HepG2 (cell line): Measurements from ENCODE around the gene RPL37A. TPM values are rescaled to one million over a fixed set of nuclear protein-coding genes. Genes with fewer than 3 reads are reported as not detected.

Experiments
- ATAC-seq: fragments of 200-7000 bp; cut with Tn5 transposase; 3 replicates; pipeline ENCODE4 v1.9.1; 2020; ENCODE audit warnings: mild to moderate bottlenecking, moderate library complexity
- BruUV-seq: library from RNA; stranded (reverse); fragments of 400-500 nt; replicated peaks from 2 replicates; lab custom pipeline; 2021; lab: Mats Ljungman, UMichigan
- CTCF ChIA-PET: fragments of 300-600 bp; formaldehyde crosslinking; extraction: SDS; loops from one replicate; lab custom pipeline; 2021; ENCODE audit warnings: low total read pairs, inconsistent platforms, low intra/inter-chr PET ratio; lab: Yijun Ruan, JAX
- POLR2A ChIA-PET: fragments of 350-600 bp; sonication (Branson Sonifier 250); formaldehyde crosslinking; loops from one replicate; lab custom pipeline; 2020; ENCODE audit warnings: antibody characterized with exemption, inconsistent platforms; lab: Yijun Ruan, JAX
- DNase-seq: peaks from one replicate; pipeline ENCODE4 v3.0.0-alpha.2; 2015; ENCODE audit warnings: low spot score
- FAIRE-seq: peaks from 3 replicates; lab custom pipeline; 2011; peaks lifted over from hg19 to GRCh38; lab: Jason Lieb, UNC
- H2AFZ ChIP-seq: one replicate; pipeline ENCODE4 v1.6.1; 2011; ENCODE audit warnings: low read length, inconsistent platforms
- H3K27ac ChIP-seq: fragments of 300-600 bp; 3 replicates; pipeline ENCODE4 v1.8.0; 2011; ENCODE audit warnings: mixed run types, mild to moderate bottlenecking, mixed read lengths, low read length, inconsistent platforms; ENCODE audit not compliant: insufficient read depth; ENCODE audit errors: extremely low read length
- H3K27me3 ChIP-seq, 2 experiments: fragments of 200-600 bp in 1 of 2; 2 replicates in 1 of 2; 3 replicates in 1 of 2; pipeline versions ENCODE4 v1.6.0 to v1.8.0; 2011; ENCODE audit warnings: low read length in 2 of 2, mild to moderate bottlenecking in 2 of 2, moderate library complexity in 2 of 2, inconsistent platforms in 1 of 2; ENCODE audit not compliant: insufficient read depth in 2 of 2, control insufficient read depth in 1 of 2
- H3K36me3 ChIP-seq, 2 experiments: fragments of 200-600 bp in 1 of 2; replicated peaks in 1 of 2; 2 replicates in 1 of 2; 3 replicates in 1 of 2; pipeline versions ENCODE4 v1.5.1 to v1.8.0; 2011; ENCODE audit warnings: low read length in 2 of 2, inconsistent platforms in 1 of 2; ENCODE audit not compliant: insufficient read depth in 2 of 2, control insufficient read depth in 1 of 2
- H3K4me1 ChIP-seq: 2 replicates; pipeline ENCODE4 v1.5.1; 2012; ENCODE audit warnings: low read length, inconsistent platforms; ENCODE audit not compliant: insufficient read depth
- H3K4me2 ChIP-seq: 2 replicates; pipeline ENCODE4 v1.6.0; 2011; ENCODE audit warnings: low read depth, low read length, inconsistent platforms
- H3K4me3 ChIP-seq, 3 experiments: fragments of 200-600 bp in 1 of 3; sonication (generic), shearing (Covaris generic) in 1 of 3; replicated peaks in 1 of 3; 2 replicates each; pipeline ENCODE4 v1.5.1; 2011 to 2016; ENCODE audit warnings: low read length in 3 of 3, inconsistent platforms in 2 of 3, low read depth in 2 of 3, mild to moderate bottlenecking in 2 of 3, control low read depth in 1 of 3, mixed read lengths in 1 of 3; ENCODE audit not compliant: insufficient read depth in 1 of 3
- H3K79me2 ChIP-seq: one replicate; pipeline ENCODE4 v1.6.1; 2011; ENCODE audit warnings: low read length, inconsistent platforms; ENCODE audit not compliant: insufficient read depth
- H3K9ac ChIP-seq: 2 replicates; pipeline ENCODE4 v1.6.0; 2011; ENCODE audit warnings: mild to moderate bottlenecking, low read depth, low read length, inconsistent platforms; ENCODE audit not compliant: insufficient read depth
- H3K9me3 ChIP-seq: 2 replicates; pipeline ENCODE4 v1.5.1; 2012; ENCODE audit warnings: mild to moderate bottlenecking, low read length
- H4K20me1 ChIP-seq: 2 replicates; pipeline ENCODE4 v1.6.0; 2011; ENCODE audit warnings: inconsistent platforms, mild to moderate bottlenecking, low read length, moderate library complexity; ENCODE audit not compliant: insufficient read depth
- BCL6 ChIP-seq: IDR thresholded peaks from 2 replicates; pipeline ENCODE4 v1.6.1; 2016; ENCODE audit warnings: missing genetic modification reagents, missing compliant biosample characterization
- CBFB ChIP-seq: sonication (generic); formaldehyde crosslinking; IDR thresholded peaks from 2 replicates; pipeline ENCODE4 v1.4.0; 2020; ENCODE audit warnings: missing genetic modification reagents
- FOXA3 ChIP-seq: IDR thresholded peaks from 2 replicates; pipeline ENCODE4 v1.6.1; 2016; ENCODE audit warnings: missing genetic modification reagents, missing compliant biosample characterization
- HNF1B ChIP-seq: sonication (generic); formaldehyde crosslinking; IDR thresholded peaks from 2 replicates; pipeline ENCODE4 v1.5.1; 2020; ENCODE audit warnings: mild to moderate bottlenecking, moderate library complexity, missing genetic modification reagents
- IKZF5 ChIP-seq: IDR thresholded peaks from 2 replicates; pipeline ENCODE4 v1.6.1; 2018; ENCODE audit warnings: missing genetic modification reagents, mild to moderate bottlenecking, missing compliant biosample characterization
- KAT2B ChIP-seq: fragments of 150-350 bp; IDR thresholded peaks from 2 replicates; pipeline ENCODE4 v1.6.1; 2014; ENCODE audit warnings: low read depth, low read length, borderline replicate concordance
- NKX3-1 ChIP-seq: sonication (generic); formaldehyde crosslinking; IDR thresholded peaks from 2 replicates; pipeline ENCODE4 v1.5.0; 2020; ENCODE audit warnings: missing genetic modification reagents
- PRMT3 ChIP-seq: sonication (generic); formaldehyde crosslinking; IDR thresholded peaks from 2 replicates; pipeline ENCODE4 v1.8.1; 2022; ENCODE audit warnings: low read depth, mild to moderate bottlenecking, moderate library complexity, missing genetic modification reagents, borderline replicate concordance
- PRPF4 ChIP-seq: fragments of 200-400 bp; formaldehyde crosslinking; IDR thresholded peaks from 2 replicates; pipeline ENCODE4 v1.6.1; 2016; ENCODE audit warnings: low read length, low read depth; ENCODE audit not compliant: poor library complexity, severe bottlenecking
- RAD21 ChIP-seq: fragments of 450-650 bp; formaldehyde crosslinking; IDR thresholded peaks from 2 replicates; pipeline ENCODE4 v1.5.0; 2020; ENCODE audit warnings: mild to moderate bottlenecking
- SMAD3 ChIP-seq: sonication (generic); formaldehyde crosslinking; IDR thresholded peaks from 2 replicates; pipeline ENCODE4 v1.4.0; 2020; ENCODE audit warnings: missing genetic modification reagents
- SMAD9 ChIP-seq: sonication (generic); formaldehyde crosslinking; IDR thresholded peaks from 2 replicates; pipeline ENCODE4 v1.5.1; 2020; ENCODE audit warnings: mild to moderate bottlenecking, missing genetic modification reagents
- SOX5 ChIP-seq: IDR thresholded peaks from 2 replicates; pipeline ENCODE4 v1.6.1; 2016; ENCODE audit warnings: borderline replicate concordance
- THRA ChIP-seq: sonication (generic); formaldehyde crosslinking; IDR thresholded peaks from 2 replicates; pipeline ENCODE4 v1.4.0; 2020; ENCODE audit warnings: missing genetic modification reagents, borderline replicate concordance
- TOE1 ChIP-seq: sonication (generic); formaldehyde crosslinking; IDR thresholded peaks from 2 replicates; pipeline ENCODE4 v1.4.0; 2020; ENCODE audit warnings: mild to moderate bottlenecking, missing genetic modification reagents
- YEATS2 ChIP-seq: sonication (generic); formaldehyde crosslinking; IDR thresholded peaks from 2 replicates; pipeline ENCODE4 v1.4.0; 2020; ENCODE audit warnings: missing genetic modification reagents, borderline replicate concordance
- ZNF24 ChIP-seq: fragments of 450-650 bp; IDR thresholded peaks from 2 replicates; pipeline ENCODE4 v1.6.1; 2017; ENCODE audit warnings: antibody characterized with exemption, mild to moderate bottlenecking
- ZNF44 ChIP-seq: sonication (generic); formaldehyde crosslinking; IDR thresholded peaks from 2 replicates; pipeline ENCODE4 v1.5.1; 2020; ENCODE audit warnings: mild to moderate bottlenecking, missing genetic modification reagents
- ZNF614 ChIP-seq: IDR thresholded peaks from 2 replicates; pipeline ENCODE4 v1.6.1; 2018; ENCODE audit warnings: missing biosample characterization, missing genetic modification reagents, inconsistent platforms, borderline replicate concordance
- ZNF644 ChIP-seq: IDR thresholded peaks from 2 replicates; pipeline ENCODE4 v1.6.1; 2016; ENCODE audit warnings: low read depth
- ZNF747 ChIP-seq: sonication (generic); formaldehyde crosslinking; IDR thresholded peaks from 2 replicates; pipeline ENCODE4 v1.8.1; 2023; ENCODE audit warnings: missing genetic modification reagents, mild to moderate bottlenecking, borderline replicate concordance
- WGBS: methylation state at CpG from one replicate; pipeline ENCODE4 v1.1.6; 2017; ENCODE audit warnings: low lambda C conversion rate; 5-methylcytosine and 5-hydroxymethylcytosine counted together
- in situ Hi-C: cut with HindIII; loops from 2 replicates; pipeline ENCODE4 v1.10.0; 2017; ENCODE audit warnings: low pct_unique_long_range_greater_than_20kb; ENCODE audit not compliant: extremely low pct_ligation_motif_present
- intact Hi-C: fragments of 100-400 bp; cut with micrococcal nuclease; formaldehyde crosslinking; loops from one replicate; pipeline ENCODE4 v1.10.0; 2022; ENCODE audit not compliant: unreplicated experiment
- polyA plus RNA-seq, 8 experiments: library from polyadenylated mRNA; depleted of rRNA in 3 of 8; stranded (reverse) in 7 of 8; unstranded in 1 of 8; fragments of >200 nt; fragmentation: Illumina TruSeq in 4 of 8; extraction: Trizol in 4 of 8; gene quantifications; 2 replicates each; pipeline versions ENCODE4 v1.2.1 to v1.2.3, GENCODE V29; 2011 to 2016; ENCODE audit warnings: low read depth in 4 of 8, missing spikeins in 1 of 8, mixed read lengths in 1 of 8; ENCODE audit not compliant: insufficient read depth in 1 of 8
- total RNA-seq, 5 experiments: library from RNA; depleted of rRNA; stranded (reverse); fragments of >200 nt; fragmentation: Illumina TruSeq; extraction: Trizol; gene quantifications; 2 replicates each; pipeline ENCODE4 v1.2.3, GENCODE V29; 2016; ENCODE audit warnings: low read depth in 1 of 5

RPL37A gene
- total and polyA plus RNA-seq, 2 of the 13 experiments (the other 11 are each of a cell fraction or from before 2014, with no cell fraction given), result 6,902 to 7,910 TPM

GRCh38 chr2:216519154-216519762 is 20.6 kb downstream of the RPL37A start:
- Histone ChIP-seq H3K9ac (no peak overlapping the region), H3K4me1 (peaks cover 28% of the 10 kb centered on the region), H3K27ac (no peak overlapping the region), H3K36me3 (no peaks in the 10 kb centered on the region), H4K20me1 (no peaks in the 10 kb centered on the region), H3K9me3 (no peaks in the 10 kb centered on the region), H2AFZ (no peak overlapping the region), H3K27me3 (no peaks in the 10 kb centered on the region), H3K4me3 (no peak overlapping the region), H3K4me2 (no peak overlapping the region), H3K79me2 (no peaks in the 10 kb centered on the region)
- no TSS peak for BruUV-seq
- peak; percentile 84 for ATAC-seq
- FAIRE-seq, result peak; percentile 63
- intact Hi-C loops (loop anchor here (1.0 to 5.0 kb wide), 3 partner anchors 52 to 993 kb away; no protein-coding TSS in a partner anchor), in situ Hi-C loops (loop anchor here (5.0 to 25.0 kb wide), 3 partner anchors 148 to 993 kb away; no protein-coding TSS in a partner anchor)
- CTCF ChIA-PET, result interaction anchor here (1.2 to 8.2 kb wide), 4 partner anchors 97 to 148 kb away, joined by 3 to 257 read pairs (median 8); no protein-coding TSS in a partner anchor
- POLR2A ChIA-PET, result interaction anchor here (1.3 to 2.5 kb wide), 4 partner anchors 21 to 148 kb away, joined by 5 to 10 read pairs (median 6); partner anchors contain the start of genes IGFBP2 and RPL37A
- WGBS, result 60% methylated on average over 3 of the region's 3 CpGs
- DNase-seq, result peak; percentile 82
- TF ChIP-seq PRPF4, result no peak
- peak; percentile 45; the same call in 1 of the 2 replicates for TF ChIP-seq ZNF614
- no peak for TF ChIP-seq HNF1B (CRISPR knock-in tag)
- 0 out of 2 replicates have a peak, but pooled peaks have one; percentile 45 for TF ChIP-seq YEATS2
- 0 out of 2 replicates have a peak, but pooled peaks have one; percentile 27 for TF ChIP-seq ZNF644 (CRISPR knock-in tag)
- TF ChIP-seq PRMT3, result no peak
- peak; percentile 58; the same call in 1 of the 2 replicates for TF ChIP-seq IKZF5 (CRISPR knock-in tag)
- peak; percentile 33; the same call in 1 of the 2 replicates for TF ChIP-seq BCL6 (CRISPR knock-in tag)
- 0 out of 2 replicates have a peak, but pooled peaks have one; percentile 25 for TF ChIP-seq SMAD9 (CRISPR knock-in tag)
- TF ChIP-seq ZNF747, result no peak
- no peak for TF ChIP-seq CBFB (CRISPR knock-in tag)
- peak; percentile 49; the same call in 1 of the 2 replicates for TF ChIP-seq THRA (CRISPR knock-in tag)
- TF ChIP-seq FOXA3 (CRISPR knock-in tag), result 0 out of 2 replicates have a peak, but pooled peaks have one; percentile 47
- 0 out of 2 replicates have a peak, but pooled peaks have one; percentile 33 for TF ChIP-seq ZNF44
- no peak for TF ChIP-seq NKX3-1 (CRISPR knock-in tag)
- peak; percentile 93 for TF ChIP-seq RAD21
- 0 out of 2 replicates have a peak, but pooled peaks have one; percentile 41 for TF ChIP-seq TOE1 (CRISPR knock-in tag)
- 0 out of 2 replicates have a peak, but pooled peaks have one; percentile 10 for TF ChIP-seq ZNF24
- TF ChIP-seq SMAD3, result 0 out of 2 replicates have a peak, but pooled peaks have one; percentile 51
- peak; percentile 44; the same call in 1 of the 2 replicates for TF ChIP-seq SOX5
- TF ChIP-seq KAT2B, result no peak
